CD4-positive, alpha-beta T cell treated with Interleukin-12 subunit alpha and Interleukin-12 subunit beta, for 1 hour (primary cell): ENCODE data around the gene NDUFB5.
A peak's percentile ranks its signal among the peaks of the same experiment; 100 is the strongest.

ENCODE experiments used
- DNase-seq: peaks from one replicate; pipeline ENCODE4 v3.0.0-alpha.2; 2020

NDUFB5 gene

DNA sequence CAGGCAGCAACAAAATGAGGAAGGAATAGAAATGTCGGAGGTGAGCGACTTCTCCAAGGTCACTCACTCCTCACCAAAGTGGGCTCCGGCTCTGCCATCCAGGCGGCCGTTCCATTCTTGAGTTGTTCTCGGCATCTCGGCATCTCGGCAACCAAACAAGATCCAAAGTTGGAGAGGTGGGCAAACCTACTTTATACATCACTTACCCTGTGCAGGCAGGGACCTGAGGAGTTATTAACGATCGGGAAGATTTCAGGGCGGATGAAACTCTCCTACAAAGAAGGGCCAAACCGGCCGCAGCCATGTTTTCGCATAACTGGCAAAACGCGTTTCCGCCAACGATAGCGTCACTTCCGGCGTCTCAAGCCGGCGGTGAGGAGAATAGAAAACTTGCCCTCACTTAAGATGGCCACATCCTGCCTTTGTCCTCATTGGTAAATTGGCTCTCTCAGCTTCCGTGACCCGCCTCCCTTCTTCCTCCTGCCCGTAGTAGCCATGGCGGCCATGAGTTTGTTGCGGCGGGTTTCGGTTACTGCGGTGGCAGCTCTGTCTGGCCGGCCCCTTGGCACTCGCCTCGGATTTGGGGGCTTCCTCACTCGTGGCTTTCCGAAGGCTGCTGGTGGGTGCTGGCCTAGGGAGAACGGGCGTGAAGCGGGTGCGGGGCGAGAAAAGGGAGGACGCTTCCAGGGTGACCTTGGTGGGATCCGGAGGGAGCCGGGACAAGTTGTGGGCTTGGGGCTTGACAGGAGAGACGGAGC is at the start of gene NDUFB5, which contains the start of gene MRPL47:
Gene NDUFB5 (plus strand): TSS at position 474 of the 758 bp plus-strand sequence. CDS start 22 bp downstream, at position 496.
Gene MRPL47 (minus strand): TSS at position 318 of the 758 bp plus-strand sequence. CDS start 14 bp downstream, at position 304.
- peak; percentile 94 for DNase-seq

DNA sequence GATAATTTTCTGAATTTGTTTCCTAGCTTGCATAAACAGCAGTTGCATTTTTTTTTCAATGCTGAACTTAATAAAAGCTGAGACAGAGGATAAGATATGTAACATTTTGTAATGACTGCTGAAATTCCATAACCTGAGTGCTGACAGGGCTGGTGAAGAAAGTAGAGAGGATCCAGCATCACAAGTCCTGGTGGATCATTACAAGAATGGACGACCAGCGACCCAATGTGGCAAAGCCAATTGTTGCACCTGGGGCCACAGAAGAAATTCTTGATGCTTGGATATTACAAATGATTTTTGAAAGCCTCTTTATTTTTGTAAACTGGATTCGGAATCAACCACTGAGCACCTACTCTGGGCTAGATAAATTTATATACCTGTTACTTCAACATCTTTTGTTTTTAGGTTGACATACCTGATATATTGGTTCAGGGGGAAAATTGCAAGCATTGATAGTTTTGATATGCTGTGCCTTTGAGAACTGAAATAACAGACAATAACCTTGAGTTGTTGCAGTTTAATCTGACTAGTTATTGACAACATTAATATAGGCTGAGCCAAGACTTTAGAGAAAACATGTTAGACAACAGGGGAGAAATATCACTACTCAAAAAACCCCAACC is 45.7 kb upstream of the NDUFB5 start:
- peak; percentile 49 for DNase-seq

DNA sequence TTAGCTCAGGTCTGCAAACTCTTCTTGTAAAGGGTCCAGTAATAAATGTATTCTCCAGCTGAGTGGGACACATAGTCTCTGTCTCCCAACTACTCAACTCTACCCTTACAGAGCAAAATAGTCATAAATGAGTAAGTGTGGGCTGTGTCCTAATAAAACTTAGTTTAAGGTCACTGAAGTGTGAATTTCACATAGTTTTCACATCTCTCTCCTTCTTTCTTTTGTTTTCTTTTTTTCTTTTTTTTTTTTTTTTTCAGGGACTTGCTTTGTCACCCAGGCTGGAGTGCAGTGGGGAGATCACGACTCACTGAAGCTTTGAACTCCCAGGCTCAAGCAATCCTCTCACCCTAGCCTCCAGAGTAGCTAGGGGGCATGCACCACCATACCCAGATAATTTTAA is 43.8 kb upstream of the NDUFB5 start:
- DNase-seq, result no peak

DNA sequence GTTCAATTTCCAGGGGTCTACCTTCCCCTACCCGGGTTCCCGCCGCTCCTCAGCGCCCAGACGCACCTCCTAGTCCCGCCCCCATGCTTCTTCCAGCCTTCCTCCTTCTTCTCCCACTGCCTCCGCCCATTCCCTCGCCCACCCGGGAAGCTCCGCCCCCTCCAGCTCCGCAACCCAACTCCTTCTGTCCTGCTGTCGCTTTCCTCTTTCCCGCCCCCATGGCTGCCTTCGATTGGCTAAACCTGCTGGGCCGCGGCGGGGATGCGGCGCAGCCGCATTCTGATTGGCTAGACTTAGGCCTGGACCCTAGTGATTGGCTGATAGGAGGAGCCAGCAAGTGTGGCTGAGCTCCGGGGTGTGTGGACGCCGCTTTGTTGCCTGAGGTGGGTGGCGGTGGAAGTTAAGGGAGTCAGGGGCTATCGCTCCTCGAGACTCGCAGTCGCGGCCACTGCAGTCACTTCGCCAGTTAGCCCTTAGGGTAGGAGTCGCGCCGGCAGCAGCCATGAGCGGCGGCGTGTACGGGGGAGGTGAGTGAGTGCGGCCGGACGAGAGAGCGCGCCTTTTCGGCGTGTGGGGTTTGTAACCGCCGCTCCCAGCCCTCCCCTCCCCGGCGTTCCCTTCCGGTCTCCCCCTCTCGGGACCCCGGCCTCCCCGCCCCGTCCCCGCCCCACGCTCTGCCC is 41.9 kb upstream of the NDUFB5 start, which contains the start of gene ACTL6A:
Gene ACTL6A (plus strand): TSS at position 336 of the 680 bp plus-strand sequence. CDS start 167 bp downstream, at position 503.
- peak; percentile 98 for DNase-seq

DNA sequence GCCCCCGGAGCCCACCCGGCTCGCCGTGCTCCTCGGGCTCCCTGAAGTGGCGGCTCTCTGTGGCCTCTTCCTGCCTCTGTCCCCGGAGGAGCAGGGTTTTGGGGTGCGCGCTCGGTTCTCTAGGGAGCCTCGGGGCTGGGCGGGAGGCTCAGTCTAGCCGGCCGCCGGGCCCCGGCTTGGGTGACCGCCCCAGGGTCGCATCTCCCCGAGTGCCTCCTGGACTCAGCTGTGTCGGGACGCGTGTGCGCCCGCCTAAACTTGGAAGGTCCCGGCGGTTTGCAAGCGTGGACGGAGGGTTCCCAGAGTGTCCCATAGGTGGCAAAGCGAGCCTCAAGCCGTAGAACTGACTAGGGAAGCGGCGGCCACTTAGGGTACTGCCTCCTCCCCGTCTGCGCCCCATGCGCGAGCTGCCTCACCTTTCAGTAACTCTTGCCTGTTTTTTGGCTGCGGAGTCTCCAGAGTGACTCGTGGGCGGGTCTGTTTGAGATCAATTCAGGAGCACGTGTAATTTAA is 41.3 kb upstream of the NDUFB5 start:
- DNase-seq, result peak; percentile 65

DNA sequence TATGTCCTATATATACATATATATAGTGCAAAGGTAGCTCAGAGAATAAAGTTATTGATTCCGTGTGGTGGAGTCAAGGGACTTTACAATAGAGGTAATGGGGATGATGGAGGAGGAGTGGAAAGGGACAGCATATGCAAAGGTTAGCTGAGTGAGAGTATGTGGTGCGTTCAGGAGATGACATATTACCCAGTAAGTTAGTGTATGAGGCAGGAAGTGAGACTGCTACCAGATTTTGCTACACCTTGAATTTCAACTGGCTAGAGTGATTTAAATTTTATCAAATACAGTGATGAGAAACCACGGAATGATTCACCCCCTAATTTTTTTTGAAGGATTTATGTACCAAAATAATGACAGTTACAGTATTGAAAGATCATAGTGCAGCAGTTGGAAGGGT is 39.1 kb upstream of the NDUFB5 start:
- no peak for DNase-seq

DNA sequence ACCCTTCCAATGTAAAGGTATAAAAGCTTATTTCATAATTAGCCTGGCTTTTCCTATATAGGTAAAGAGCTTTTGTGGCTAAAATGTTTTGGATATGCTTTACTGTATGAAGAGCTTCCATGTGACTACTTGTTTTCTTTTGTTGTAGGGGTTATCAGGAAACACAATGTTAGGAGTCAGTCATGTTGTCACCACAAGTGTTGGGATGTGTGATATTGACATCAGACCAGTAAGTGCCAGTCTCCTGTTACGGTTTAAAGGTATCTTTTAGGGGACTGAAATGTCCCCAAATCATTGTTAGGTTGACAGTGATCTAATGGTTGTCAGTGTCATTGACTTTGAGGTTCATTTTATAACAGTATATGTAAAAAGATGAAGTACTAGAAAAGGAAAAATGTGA is 23.6 kb upstream of the NDUFB5 start:
- no peak for DNase-seq

DNA sequence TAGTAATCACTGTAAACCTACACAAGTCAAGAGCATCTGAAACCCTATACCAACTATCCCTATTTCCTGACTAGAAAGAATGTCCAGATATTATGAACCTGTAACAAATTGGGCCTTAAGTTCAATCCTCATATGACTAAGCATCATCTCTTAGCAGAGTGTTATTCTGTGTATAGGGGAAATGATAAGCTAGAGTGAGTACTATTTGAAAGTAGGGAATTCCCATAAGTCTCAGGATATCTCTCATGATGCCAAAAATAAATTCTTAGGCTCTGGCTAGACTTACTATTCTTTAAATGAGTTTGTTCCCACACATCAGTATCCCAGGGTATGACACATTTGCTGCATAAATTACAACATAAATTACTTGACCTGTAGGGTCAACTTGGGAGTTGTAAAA is 15.5 kb upstream of the NDUFB5 start:
- no peak for DNase-seq

DNA sequence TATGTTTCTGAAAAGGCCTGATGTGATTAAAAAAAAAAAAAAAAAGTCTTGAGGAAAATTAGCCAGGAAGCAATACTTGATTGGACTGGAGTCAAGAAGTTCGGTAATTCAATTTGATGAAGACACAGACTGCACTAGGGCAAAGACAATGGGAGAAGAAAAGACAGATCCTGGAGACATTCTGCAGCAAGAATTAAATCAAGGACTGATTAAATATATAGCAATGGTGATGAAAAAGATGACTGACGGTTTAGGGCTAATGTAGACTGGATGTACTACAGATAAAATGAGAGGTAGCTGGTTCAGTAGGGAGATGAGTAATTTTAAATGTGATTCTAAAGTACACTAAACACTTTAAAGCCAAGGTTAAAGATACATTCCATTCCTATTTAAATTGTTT is 13.9 kb upstream of the NDUFB5 start:
- no peak for DNase-seq

DNA sequence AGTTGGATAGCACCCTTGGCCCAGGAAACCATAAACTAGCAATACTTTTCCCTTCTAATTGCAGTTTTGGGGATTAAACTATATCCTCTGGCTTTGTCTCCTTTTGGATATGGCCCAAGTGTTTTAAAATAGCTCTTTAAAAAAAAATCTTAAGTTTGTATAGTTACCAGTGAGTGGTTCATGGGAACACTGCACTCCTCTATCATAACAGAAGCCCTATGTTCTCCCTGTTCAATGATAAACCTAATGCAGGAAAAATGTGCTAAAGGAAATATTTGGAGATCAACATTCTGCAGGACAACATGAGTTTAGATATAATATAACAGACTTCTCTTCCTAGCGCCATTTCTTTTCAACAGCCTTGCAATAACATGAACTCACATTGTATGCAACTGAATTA is 13.3 kb upstream of the NDUFB5 start:
- no peak for DNase-seq

DNA sequence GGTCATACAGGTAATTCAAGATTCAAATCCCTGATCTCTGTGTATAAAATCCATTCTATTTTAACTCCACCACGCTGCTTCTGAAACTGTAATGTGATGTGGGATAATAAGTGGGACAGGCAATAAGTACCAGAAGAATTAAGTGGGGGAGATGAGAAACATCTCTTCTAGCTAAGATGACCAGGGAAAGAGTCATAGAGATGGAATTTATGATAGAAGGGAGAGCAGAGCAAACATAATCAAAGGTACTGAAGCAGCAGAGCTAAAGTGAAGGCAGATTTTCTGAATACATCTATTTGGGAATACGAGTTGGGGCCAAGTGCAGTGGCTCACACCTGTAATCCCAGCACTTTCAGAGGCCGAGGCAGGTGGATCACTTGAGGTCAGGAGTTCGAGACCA is 5.1 kb upstream of the NDUFB5 start:
- DNase-seq, result no peak

DNA sequence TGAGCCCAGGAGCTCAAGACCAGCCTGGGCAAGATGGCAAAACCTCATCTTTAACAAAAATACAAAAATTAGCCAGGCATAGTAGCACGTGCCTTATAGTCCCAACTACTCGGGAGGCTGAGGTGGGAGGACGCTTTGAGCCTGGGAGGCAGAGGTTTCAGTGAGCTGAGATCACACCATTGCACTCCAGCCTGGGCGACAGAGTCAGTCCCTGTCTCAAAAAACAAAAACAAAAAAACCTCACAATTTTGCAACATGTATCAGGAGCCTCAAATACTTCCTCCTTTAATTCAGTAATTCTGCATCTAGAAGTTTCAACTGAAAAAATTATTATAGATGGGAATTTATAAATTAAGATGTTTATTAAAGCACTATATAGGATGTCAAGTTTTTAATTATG is 1.3 kb upstream of the NDUFB5 start:
- no peak for DNase-seq

DNA sequence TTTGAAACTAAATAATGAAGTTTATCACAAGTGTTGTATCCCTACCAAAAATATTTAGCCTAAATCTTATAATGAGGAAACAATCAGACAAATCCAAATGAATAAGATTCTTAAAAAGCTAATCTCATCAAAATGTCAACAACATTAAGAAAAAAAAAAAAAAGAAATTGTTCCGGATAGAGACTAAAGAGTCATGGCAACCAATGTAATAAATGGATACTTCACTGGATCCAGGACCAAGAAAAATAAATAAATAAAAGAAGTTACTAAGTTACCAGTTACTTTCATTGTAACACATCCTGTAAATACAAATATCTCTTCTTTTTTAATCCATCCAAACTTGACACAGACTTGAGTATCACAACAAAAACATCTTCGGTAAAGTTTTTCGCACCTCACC is 763 bp upstream of the NDUFB5 start:
- no peak for DNase-seq

DNA sequence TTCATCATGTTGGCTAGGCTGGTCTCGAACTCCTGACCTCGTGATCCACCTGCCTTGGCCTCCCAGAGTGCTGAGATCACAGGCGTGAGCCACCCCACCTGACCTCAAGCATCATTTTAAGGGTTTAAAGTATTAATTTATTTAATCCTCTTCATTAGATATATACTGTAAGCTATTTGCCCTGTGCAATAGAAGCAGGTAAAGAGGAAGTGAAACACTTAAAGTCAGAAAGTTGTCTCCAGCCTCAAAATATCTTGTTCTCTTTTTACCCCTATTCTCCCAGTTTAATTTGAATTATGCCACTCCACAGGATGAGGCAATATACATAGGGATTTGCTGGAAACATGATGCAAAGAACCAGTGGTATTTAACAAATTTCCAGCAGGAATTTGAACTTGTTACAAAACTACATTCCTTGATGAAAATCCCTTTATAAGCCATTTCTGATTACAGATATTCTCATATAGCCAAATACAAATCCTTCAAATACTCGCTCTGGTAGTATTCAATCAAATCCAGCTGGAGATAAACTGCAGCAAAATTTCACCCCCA is 2.0 kb downstream of the NDUFB5 start:
- no peak for DNase-seq

DNA sequence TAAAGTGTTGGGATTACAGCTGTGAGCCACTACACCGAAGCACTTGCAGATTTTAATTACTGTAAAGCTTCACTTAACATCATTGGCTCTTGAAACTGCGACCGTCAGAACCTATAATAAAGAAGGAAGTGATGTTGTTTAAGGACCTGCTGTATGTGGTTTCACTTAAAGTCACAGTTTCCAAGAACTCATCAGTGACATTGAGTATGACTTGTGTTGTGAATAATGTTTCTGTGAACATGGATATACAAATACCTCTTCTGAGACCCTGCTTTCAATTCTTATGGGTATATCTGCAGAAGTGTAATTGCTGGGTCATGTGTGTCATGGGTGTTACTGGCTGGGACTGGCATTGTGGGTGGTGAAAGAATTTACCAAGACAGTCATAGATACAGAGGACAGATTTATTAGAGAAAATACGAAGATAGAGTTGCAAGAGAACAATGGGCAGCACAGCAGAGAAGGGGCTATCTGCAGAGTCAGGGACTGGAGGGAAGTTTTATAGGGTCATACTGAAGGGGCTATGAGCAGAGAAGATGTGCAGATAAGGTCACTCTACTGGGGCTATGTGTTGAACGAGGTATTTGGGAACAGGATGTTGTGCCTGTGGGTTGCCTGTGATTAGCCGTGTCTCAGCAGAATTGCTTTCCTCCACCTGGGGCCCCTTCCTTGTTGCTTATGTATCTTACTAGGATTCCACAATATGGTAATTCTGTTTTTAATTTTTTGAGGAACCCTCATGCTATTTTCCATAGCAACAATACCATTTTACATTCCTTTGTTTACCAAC is 4.5 kb downstream of the NDUFB5 start:
- DNase-seq, result peak; percentile 44

DNA sequence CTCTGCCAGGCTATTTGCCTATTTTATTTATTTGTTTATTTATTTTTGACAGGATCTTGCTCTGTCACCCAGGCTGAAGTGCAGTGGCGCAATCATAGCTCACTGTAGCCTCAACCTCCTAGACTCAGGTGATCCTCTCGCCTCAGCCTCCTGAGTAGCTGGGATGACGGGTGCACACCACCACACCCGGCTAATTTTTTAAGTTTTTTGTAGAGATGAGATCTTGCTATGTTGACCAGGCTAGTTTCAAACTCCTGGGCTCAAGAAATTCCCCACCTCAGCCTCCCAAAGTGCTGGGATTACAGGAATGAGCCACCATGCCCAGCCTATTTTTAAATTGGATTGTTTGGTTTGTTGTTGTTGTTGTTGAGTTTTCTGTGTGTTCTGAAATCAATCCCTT is 5.5 kb downstream of the NDUFB5 start:
- no peak for DNase-seq

DNA sequence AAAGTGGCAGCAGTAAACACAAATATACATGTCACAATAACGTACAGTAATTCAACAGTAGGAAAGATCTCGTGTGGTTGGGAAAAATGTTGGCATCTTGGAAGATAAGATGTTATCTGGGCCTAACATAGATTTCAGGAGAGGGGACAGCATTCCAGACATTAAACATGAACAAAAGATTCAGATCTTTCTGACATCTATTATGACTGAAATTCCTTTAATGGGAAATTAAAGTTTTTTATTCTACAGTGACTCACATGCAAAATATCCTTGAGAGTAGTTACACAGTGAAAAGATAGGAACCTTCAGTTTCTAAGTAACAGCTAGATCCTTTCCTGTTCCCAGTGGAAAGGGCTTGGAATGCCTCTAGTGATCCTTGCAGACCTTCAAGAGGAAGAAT is 9.2 kb downstream of the NDUFB5 start:
- no peak for DNase-seq

DNA sequence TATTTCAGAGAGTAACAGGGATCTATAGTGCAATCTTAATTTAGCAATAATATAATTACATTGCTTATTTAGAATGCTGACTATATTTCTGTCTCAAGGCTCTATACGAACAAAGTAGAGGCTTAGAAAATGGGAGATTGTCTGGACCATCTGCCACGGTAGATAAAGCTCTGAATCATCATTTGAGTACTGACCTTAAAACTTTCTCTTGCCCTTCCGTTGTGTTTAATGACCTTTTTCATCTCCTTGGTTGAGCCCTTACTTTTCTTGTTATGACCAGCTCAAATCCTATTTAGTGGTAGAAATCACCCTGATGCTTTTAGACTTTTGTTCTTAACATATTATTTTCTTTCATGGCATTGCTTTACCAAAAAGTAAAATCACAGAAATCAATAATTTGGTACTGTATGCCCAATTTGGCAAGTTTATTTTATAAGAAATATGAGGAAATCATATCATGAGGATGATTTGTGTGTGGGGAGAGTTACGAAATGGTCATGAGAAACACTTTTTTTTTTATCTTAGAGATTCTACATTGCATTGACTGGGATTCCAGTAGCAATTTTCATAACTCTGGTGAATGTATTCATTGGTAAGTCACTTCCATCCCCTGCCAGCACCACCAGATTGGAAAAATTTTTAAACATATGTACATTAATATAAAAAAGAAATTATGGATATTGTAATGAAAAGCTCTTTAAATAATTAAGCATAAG is 11.0 kb downstream of the NDUFB5 start:
- no peak for DNase-seq

DNA sequence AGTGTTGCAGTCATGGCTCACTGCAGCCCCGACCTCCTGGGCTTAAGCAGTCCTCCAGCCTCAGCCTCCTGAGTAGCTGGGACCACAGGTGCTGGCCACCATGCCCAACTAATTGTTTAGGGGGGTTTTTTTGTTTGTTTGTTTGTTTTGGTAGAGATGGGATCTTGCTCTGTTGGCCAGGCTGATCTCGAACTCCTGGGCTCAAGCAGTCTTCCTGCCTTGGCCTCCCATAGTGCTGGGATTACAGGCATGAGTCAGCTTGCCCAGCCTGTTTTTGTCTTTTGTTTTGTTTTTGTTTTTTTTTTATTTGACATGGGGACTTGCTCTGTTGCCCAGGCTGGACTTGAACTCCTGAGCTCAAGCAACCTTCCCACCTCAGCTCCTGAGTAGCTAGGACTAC is 17.4 kb downstream of the NDUFB5 start:
- DNase-seq, result no peak

DNA sequence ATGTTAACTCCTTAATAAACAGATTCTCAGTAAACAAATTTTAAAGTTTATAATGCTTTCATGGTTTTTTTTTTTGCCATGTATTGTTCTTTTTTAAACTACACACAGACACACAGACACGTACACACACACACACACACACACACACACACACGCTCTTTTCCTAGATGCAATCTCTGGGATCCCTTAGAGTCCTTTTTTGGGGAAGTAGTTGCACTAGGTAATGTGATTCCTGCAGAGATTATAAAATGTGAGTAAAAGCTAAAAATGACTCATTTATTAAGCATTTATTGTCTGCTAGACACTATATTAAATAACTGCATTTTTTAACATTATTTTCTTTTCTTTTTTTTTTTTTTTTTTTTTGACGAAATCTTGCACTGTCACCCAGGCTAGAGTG is 19.9 kb downstream of the NDUFB5 start:
- DNase-seq, result no peak

DNA sequence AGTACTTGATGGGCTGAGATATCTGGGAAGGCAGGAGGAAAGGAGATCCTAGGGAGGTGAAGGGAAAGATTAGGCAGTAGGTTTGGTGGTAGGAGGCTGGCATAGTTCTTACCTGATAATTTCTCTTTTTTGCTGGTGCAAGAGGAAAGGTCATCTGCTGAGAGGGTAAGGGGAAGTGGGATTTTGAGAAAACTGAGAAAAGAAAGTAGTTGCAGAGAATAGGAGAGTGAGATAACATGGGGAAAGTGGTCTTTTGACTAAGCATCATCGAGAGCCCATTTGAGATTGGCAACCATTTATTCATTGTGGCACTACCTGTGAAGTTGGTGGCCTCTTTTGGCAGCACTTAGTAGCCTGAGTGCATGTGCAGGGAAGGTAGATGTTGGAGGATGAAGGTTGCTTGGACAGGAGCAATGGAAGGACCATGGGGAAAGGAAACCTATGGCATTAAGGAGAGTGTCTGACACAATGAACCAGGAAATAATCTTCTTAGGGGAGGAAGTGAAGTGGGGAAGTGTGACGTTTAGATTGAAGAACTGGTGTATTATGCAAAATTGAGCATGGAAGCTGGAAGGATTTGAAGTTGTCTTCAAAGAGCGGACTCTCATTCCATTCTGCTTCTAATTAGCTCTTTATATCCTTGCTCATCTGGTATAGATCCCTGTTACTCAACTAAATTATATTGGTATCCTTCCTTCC is 26.3 kb downstream of the NDUFB5 start:
- DNase-seq, result no peak
